B cell (primary cell): ENCODE measurements around the gene SERHL2. TPM values are rescaled to one million over a fixed set of nuclear protein-coding genes. Genes with fewer than 3 reads are reported as not detected.
"Not testable (repeated sequence)": the region's sequence is repeated elsewhere in the genome, so short reads cannot be mapped to it uniquely, and the experiment has no call there.

Source experiments
- ATAC-seq: fragments of 200-7000 bp; cut with Tn5 transposase; one replicate; pipeline ENCODE4 v1.10.0; 2021; ENCODE audit warnings: low read depth, mild to moderate bottlenecking, moderate number of reproducible peaks, moderate library complexity
- CTCF ChIA-PET: fragments of 350-600 bp; sonication (Branson Sonifier 250); formaldehyde crosslinking; loops from one replicate; lab custom pipeline; 2021; ENCODE audit warnings: antibody characterized with exemption, inconsistent platforms; lab: Charles Lee
- POLR2A ChIA-PET: fragments of 350-600 bp; sonication (Branson Sonifier 250); formaldehyde crosslinking; loops from one replicate; lab custom pipeline; 2021; ENCODE audit warnings: antibody characterized with exemption; lab: Charles Lee
- DNase-seq: peaks from one replicate; pipeline ENCODE4 v3.0.0; 2013
- H2AFZ ChIP-seq: 2 replicates; pipeline ENCODE4 v1.6.1; 2012; ENCODE audit warnings: mild to moderate bottlenecking, low read depth, low read length; ENCODE audit not compliant: insufficient read depth, poor library complexity, severe bottlenecking
- H3K27ac ChIP-seq, 2 donors: 1 replicate in 1 of 2; 2 replicates in 1 of 2; pipeline ENCODE4 v1.5.1; 2012 to 2013; ENCODE audit warnings: low read length in 2 of 2, mild to moderate bottlenecking in 2 of 2, moderate library complexity in 1 of 2
- H3K27me3 ChIP-seq, 4 experiments: fragments of 200-600 bp in 1 of 4; sonication (generic) in 1 of 4; replicated peaks in 1 of 4; 1 replicate in 2 of 4; 2 replicates in 2 of 4; pipeline versions ENCODE4 v1.6.1 to v1.7.0; 2013 to 2016; ENCODE audit warnings: low read length in 3 of 4, mild to moderate bottlenecking in 2 of 4, mixed read lengths in 1 of 4, moderate library complexity in 1 of 4; ENCODE audit not compliant: insufficient read depth in 4 of 4, control insufficient read depth in 3 of 4; ENCODE audit errors: control extremely low read depth in 1 of 4
- H3K36me3 ChIP-seq, 2 experiments: replicated peaks in 1 of 2; 1 replicate in 1 of 2; 2 replicates in 1 of 2; pipeline versions ENCODE4 v1.6.1 to v1.7.1; 2013; ENCODE audit warnings: low read length in 1 of 2; ENCODE audit not compliant: insufficient read depth in 2 of 2, control insufficient read depth in 1 of 2; ENCODE audit errors: control extremely low read depth in 1 of 2, extremely low read depth in 1 of 2
- H3K4me1 ChIP-seq, 2 donors: fragments of 200-600 bp in 1 of 2; sonication (generic) in 1 of 2; 1 replicate in 1 of 2; 2 replicates in 1 of 2; pipeline versions ENCODE4 v1.5.1 to v1.6.1; 2013 to 2017; ENCODE audit warnings: low read length in 2 of 2; ENCODE audit not compliant: control insufficient read depth in 2 of 2, insufficient read depth in 2 of 2
- H3K4me2 ChIP-seq: replicated peaks from 2 replicates; pipeline ENCODE3; 2012; ENCODE audit warnings: mild to moderate bottlenecking, low read depth, low read length; ENCODE audit not compliant: poor library complexity, severe bottlenecking
- H3K4me3 ChIP-seq, 5 experiments: fragments of 200-600 bp in 1 of 5; sonication (generic) in 1 of 5; 1 replicate in 3 of 5; 2 replicates in 2 of 5; pipeline versions ENCODE4 v1.5.1 to v1.7.0; 2011 to 2016; ENCODE audit warnings: low read length in 4 of 5, mild to moderate bottlenecking in 4 of 5, low read depth in 2 of 5, control low read depth in 1 of 5, moderate library complexity in 1 of 5; ENCODE audit not compliant: insufficient read depth in 1 of 5; ENCODE audit errors: control extremely low read depth in 1 of 5, extremely low read depth in 1 of 5
- H3K79me2 ChIP-seq: fragments of 200-600 bp; sonication (generic); one replicate; pipeline ENCODE4 v1.6.0; 2016; ENCODE audit warnings: low read length; ENCODE audit not compliant: control insufficient read depth, insufficient read depth
- H3K9ac ChIP-seq: fragments of 200-600 bp; sonication (generic); 2 replicates; pipeline ENCODE4 v1.6.1; 2017; ENCODE audit warnings: mild to moderate bottlenecking, low read length, moderate library complexity
- H3K9me3 ChIP-seq, 3 donors: one replicate each; pipeline versions ENCODE4 v1.6.1 to v1.7.1; 2013; ENCODE audit warnings: low read length in 2 of 3; ENCODE audit not compliant: control insufficient read depth in 2 of 3, insufficient read depth in 1 of 3; ENCODE audit errors: control extremely low read depth in 1 of 3
- H4K20me1 ChIP-seq: 2 replicates; pipeline ENCODE4 v1.6.0; 2012; ENCODE audit warnings: mild to moderate bottlenecking, low read length; ENCODE audit not compliant: insufficient read depth, control insufficient read depth, poor library complexity, severe bottlenecking
- H3K27ac Mint-ChIP-seq: one replicate; pipeline ENCODE4 v1.8.0; 2021; ENCODE audit warnings: mixed read lengths
- H3K27me3 Mint-ChIP-seq: one replicate; pipeline ENCODE4 v1.8.0; 2021; ENCODE audit warnings: mixed read lengths
- H3K4me1 Mint-ChIP-seq: one replicate; pipeline ENCODE4 v1.8.0; 2021; ENCODE audit warnings: mixed read lengths
- H3K4me3 Mint-ChIP-seq: one replicate; pipeline ENCODE4 v1.8.0; 2021; ENCODE audit warnings: mixed read lengths
- H3K9me3 Mint-ChIP-seq: one replicate; pipeline ENCODE4 v1.8.0; 2022; ENCODE audit warnings: mixed read lengths; ENCODE audit not compliant: insufficient read depth
- CTCF ChIP-seq: fragments of 200-600 bp; IDR thresholded peaks from one replicate; pipeline ENCODE4 v1.8.0; 2022; ENCODE audit warnings: antibody characterized with exemption, mild to moderate bottlenecking
- EZH2 ChIP-seq: IDR thresholded peaks from 2 replicates; pipeline ENCODE4 v1.6.1; 2012; ENCODE audit warnings: borderline replicate concordance, low read depth, mild to moderate bottlenecking, moderate library complexity, low read length; ENCODE audit not compliant: insufficient read depth, poor library complexity, severe bottlenecking
- whole genome bisulfite sequencing: methylation state at CpG from one replicate; pipeline ENCODE4 v1.1.5; 2013; ENCODE audit warnings: missing lambda C conversion rate; ENCODE audit not compliant: insufficient coverage; 5-methylcytosine and 5-hydroxymethylcytosine counted together
- intact Hi-C: fragments of 100-400 bp; cut with micrococcal nuclease; formaldehyde crosslinking; loops from one replicate; pipeline ENCODE4 v1.10.0; 2022
- polyA plus RNA-seq: library from polyadenylated mRNA; depleted of rRNA; stranded (reverse); fragments of >200 nt; gene quantifications from 2 replicates; pipeline ENCODE4 v1.2.3, GENCODE V29; 2012
- total RNA-seq, 2 donors: library from RNA; stranded (reverse); fragments of 120-200 nt in 1 of 2; gene quantifications; 1 replicate in 1 of 2; 2 replicates in 1 of 2; pipeline versions ENCODE4 v1.2.3 to v1.2.4, GENCODE V29; 2013 to 2022

Gene SERHL2
- total and polyA plus RNA-seq, 2 donors (not counting 1 experiment from before 2014, with no cell fraction given), result 5.5 to 7.3 TPM

DNA sequence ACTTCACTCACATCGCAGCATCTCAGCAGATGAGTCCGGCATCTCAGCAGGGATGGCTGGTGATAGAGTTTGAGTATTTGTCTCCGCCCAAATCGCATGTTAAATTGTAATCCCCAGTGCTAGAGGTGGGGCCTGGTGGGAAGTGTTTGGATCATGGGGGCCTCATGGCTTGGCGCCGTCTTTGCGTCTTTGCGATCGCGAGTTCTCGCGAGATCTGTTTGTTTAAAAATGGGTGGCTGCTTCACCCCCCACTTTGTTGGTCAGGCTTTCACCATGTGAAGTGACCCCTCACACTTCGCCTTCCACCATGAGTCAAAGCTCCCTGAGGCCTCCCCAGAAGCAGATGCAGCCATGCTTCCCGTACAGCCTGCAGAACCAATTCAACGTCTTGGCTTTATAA lies 31.2 kb upstream of the SERHL2 start:
- Histone ChIP-seq H3K9ac (no peak overlapping the region), H3K4me3 (no peak overlapping the region), H3K27ac (no peak overlapping the region), H3K4me2 (no peak overlapping the region), H3K36me3 (peaks cover 0 to 4% of the 10 kb centered on the region in 2 experiments), H3K79me2 (peaks cover 45% of the 10 kb centered on the region), H2AFZ (no peak overlapping the region), H4K20me1 (no peaks in the 10 kb centered on the region), H3K9me3 (no peaks in the 10 kb centered on the region), H3K4me1 (peaks cover 3 to 18% of the 10 kb centered on the region in 2 donors), H3K27me3 (no peaks in the 10 kb centered on the region)
- TF ChIP-seq CTCF, result no peak
- TF ChIP-seq EZH2, result no peak
- H3K27me3 Mint-ChIP-seq, result no peaks in the 10 kb centered on the region
- DNase-seq (no peak), ATAC-seq (no peak)
- H3K4me3 Mint-ChIP-seq, result no peak overlapping the region
- no peaks in the 10 kb centered on the region for H3K9me3 Mint-ChIP-seq
- ChIA-PET POLR2A (no interaction called here), CTCF (interaction anchor here (0.6 kb wide), 1 partner anchor 19 kb away, joined by 3 read pairs; no protein-coding TSS in a partner anchor)
- H3K4me1 Mint-ChIP-seq, result peaks cover 16% of the 10 kb centered on the region
- 97% methylated on average over 15 of the region's 15 CpGs for WGBS
- intact Hi-C loops, result no loop called here
- no peak overlapping the region for H3K27ac Mint-ChIP-seq

DNA sequence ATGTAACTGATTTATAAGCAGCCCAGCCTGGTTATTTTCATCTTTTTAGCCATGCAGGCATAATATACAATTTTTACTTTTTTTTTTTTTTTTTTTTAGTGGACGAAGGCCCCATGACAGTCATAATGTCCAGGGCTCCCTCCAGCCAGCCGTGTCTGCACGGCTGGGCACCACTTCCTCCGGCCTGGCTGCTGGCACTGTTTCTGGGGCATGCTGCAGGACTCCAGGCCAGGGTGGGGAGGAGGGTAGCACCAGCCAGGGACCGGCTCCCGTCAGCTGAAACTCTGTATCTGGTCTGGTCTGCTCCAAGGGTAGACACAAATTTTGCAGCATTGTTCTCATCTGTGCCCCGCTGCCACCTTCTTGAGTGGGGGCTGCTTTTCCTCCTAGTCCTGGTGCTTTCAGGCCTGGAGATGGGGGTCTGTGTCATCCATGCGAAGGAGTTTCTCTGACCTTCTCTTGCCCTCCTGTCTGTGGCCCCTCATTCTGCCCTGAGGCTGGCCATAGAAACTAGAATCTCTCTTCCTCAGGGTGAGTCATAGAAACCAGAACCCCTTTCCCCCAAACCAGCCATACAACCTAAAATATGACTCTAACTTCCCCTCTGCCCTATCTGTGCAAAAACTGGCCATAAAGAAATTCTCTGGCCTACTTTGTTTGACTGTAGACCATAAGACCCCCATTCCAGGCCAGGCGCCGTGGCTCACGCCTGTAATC lies 25.0 kb upstream of the SERHL2 start:
- POLR2A ChIA-PET, result no interaction called here
- WGBS, result 88% methylated on average over 11 of the region's 11 CpGs
- intact Hi-C loops, result loop anchor here (5.0 kb wide), 1 partner anchor 34 kb away; no protein-coding TSS in a partner anchor
- Histone ChIP-seq H3K9ac (no peak overlapping the region), H4K20me1 (no peaks in the 10 kb centered on the region), H2AFZ (no peak overlapping the region), H3K4me1 (peaks cover 4 to 22% of the 10 kb centered on the region in 2 donors), H3K4me3 (no peak overlapping the region), H3K79me2 (peaks cover 9% of the 10 kb centered on the region), H3K27ac (no peak overlapping the region), H3K4me2 (no peak overlapping the region), H3K27me3 (no peaks in the 10 kb centered on the region), H3K9me3 (no peaks in the 10 kb centered on the region), H3K36me3 (no peaks in the 10 kb centered on the region)
- Mint-ChIP-seq H3K4me1 (peaks cover 29% of the 10 kb centered on the region), H3K27ac (peak overlapping the region; percentile 64), H3K27me3 (no peaks in the 10 kb centered on the region), H3K4me3 (no peak overlapping the region), H3K9me3 (no peaks in the 10 kb centered on the region)
- CTCF ChIA-PET, result interaction anchor here (6.0 kb wide), 1 partner anchor 19 kb away, joined by 86 read pairs; no protein-coding TSS in a partner anchor
- DNase-seq (no peak), ATAC-seq (no peak)
- TF ChIP-seq CTCF (no peak), EZH2 (no peak)

GRCh38 chr22:42529435-42529834 lies 24.3 kb upstream of the SERHL2 start:
- H3K4me3 ChIP-seq, H2AFZ ChIP-seq, DNase-seq, H3K27me3 ChIP-seq, H3K9ac ChIP-seq, H3K9me3 ChIP-seq, H3K79me2 ChIP-seq, H3K27me3 Mint-ChIP-seq, H3K27ac ChIP-seq, H3K9me3 Mint-ChIP-seq, ATAC-seq, H3K4me3 Mint-ChIP-seq, H4K20me1 ChIP-seq, H3K4me2 ChIP-seq, H3K36me3 ChIP-seq: not testable (repeated sequence)
- intact Hi-C loops, result loop anchor here (5.0 kb wide), 1 partner anchor 33 kb away; no protein-coding TSS in a partner anchor
- 86% methylated on average over 7 of the region's 8 CpGs for WGBS
- peaks cover 10 to 29% of the 10 kb centered on the region in 2 donors for H3K4me1 ChIP-seq
- ChIA-PET CTCF (interaction anchor here (1.3 to 6.0 kb wide), 2 partner anchors 9 to 19 kb away, joined by 3 to 86 read pairs; no protein-coding TSS in a partner anchor), POLR2A (interaction anchor here (0.6 to 1.2 kb wide), 5 partner anchors 17 to 461 kb away, joined by 3 to 6 read pairs (median 3); no protein-coding TSS in a partner anchor)
- Mint-ChIP-seq H3K4me1 (peaks cover 34% of the 10 kb centered on the region), H3K27ac (peak overlapping the region; percentile 64)
